HFF-Myc (cell line): Measurements from ENCODE around the gene CPB2.

Experiments
- DNase-seq: peaks from one replicate; pipeline ENCODE4 v3.0.0-alpha.2; 2011; ENCODE audit warnings: low read depth; ENCODE audit errors: extremely low read depth
- H3K4me3 ChIP-seq: replicated peaks from 2 replicates; pipeline ENCODE4 v1.5.1; 2011; ENCODE audit warnings: low read depth, mild to moderate bottlenecking, control low read depth, low read length
- TF ChIP-seq, protein P1 (sequence below): IDR thresholded peaks from 2 replicates; pipeline ENCODE4 v1.5.1; 2012; ENCODE audit warnings: mild to moderate bottlenecking, low read depth, low read length, control low read depth; ENCODE audit errors: missing control alignments

The CPB2 gene

GRCh38 chr13:46122304-46122703 is 17.5 kb upstream of the CPB2 start:
- H3K4me3 ChIP-seq: no peak overlapping the region
- TF ChIP-seq, protein P1, sequence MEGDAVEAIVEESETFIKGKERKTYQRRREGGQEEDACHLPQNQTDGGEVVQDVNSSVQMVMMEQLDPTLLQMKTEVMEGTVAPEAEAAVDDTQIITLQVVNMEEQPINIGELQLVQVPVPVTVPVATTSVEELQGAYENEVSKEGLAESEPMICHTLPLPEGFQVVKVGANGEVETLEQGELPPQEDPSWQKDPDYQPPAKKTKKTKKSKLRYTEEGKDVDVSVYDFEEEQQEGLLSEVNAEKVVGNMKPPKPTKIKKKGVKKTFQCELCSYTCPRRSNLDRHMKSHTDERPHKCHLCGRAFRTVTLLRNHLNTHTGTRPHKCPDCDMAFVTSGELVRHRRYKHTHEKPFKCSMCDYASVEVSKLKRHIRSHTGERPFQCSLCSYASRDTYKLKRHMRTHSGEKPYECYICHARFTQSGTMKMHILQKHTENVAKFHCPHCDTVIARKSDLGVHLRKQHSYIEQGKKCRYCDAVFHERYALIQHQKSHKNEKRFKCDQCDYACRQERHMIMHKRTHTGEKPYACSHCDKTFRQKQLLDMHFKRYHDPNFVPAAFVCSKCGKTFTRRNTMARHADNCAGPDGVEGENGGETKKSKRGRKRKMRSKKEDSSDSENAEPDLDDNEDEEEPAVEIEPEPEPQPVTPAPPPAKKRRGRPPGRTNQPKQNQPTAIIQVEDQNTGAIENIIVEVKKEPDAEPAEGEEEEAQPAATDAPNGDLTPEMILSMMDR: no peak
- DNase-seq: no peak

- no peak for DNase-seq
- TF ChIP-seq, protein P1: no peak
- H3K4me3 ChIP-seq: no peak overlapping the region
These were observed 16.8 kb upstream of the CPB2 start for GRCh38 chr13:46121597-46122163.

DNA sequence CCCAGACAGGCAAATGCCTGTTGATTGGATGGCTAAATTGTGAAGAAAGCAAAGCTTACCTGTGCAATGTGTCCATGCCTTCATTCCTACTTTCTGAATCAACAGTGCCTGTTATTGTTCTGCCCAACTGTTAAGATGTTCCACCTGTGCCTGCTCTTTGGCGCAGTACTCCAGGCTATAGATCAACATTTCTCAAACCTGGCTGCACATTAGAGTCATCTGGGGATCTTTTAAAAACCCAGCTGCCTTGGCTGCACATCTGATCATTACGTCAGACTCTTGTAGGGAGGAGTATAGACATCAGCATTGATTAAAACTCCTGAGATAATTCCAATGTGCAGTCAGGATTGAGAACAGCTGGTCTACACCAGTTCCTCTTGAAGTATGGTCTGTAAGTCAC is 16.2 kb upstream of the CPB2 start:
- TF ChIP-seq, protein P1: no peak
- no peak overlapping the region for H3K4me3 ChIP-seq
- DNase-seq: no peak

GRCh38 chr13:46119883-46120614 is 15.2 kb upstream of the CPB2 start:
- H3K4me3 ChIP-seq: no peak overlapping the region
- TF ChIP-seq, protein P1: no peak
- DNase-seq: no peak

- TF ChIP-seq, protein P1: no peak
These were observed 12.0 kb upstream of the CPB2 start for GRCh38 chr13:46116653-46117502.

DNA sequence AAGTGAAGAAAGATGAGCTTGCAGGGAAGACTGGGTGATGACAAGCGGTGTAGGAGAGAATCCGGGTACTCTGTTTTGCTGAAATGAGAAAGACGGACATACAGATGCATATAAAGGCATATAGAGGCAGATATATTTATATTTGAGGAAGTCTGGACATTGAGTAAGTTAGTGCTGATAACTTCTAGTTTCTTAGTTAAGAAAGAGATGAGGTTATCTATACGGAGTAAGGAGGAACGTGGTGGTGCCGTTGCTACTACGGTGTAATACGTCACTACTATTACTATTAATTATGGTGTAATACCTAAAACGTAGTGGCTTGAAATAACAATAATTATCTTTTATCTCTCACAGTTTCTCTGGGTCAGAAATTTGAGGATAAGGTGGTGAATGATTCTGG is 9.8 kb upstream of the CPB2 start:
- TF ChIP-seq, protein P1: no peak
- no peak overlapping the region for H3K4me3 ChIP-seq
- no peak for DNase-seq

More at GRCh38 chr13:46116653-46117502, 12.0 kb upstream of the CPB2 start:
- DNase-seq: no peak
- no peak overlapping the region for H3K4me3 ChIP-seq
